Lower leg skin (tissue), 3 donors: ENCODE measurements around the gene GABRB3.

Experiments
- CTCF ChIP-seq, 3 donors: fragments of 450-650 bp; IDR thresholded peaks; one replicate each; pipeline ENCODE4 v1.5.1; 2016; ENCODE audit warnings: antibody characterized with exemption in 3 of 3, mild to moderate bottlenecking in 3 of 3, moderate library complexity in 2 of 3
- POLR2A ChIP-seq, 2 donors: fragments of 450-650 bp; IDR thresholded peaks; one replicate each; pipeline ENCODE4 v1.6.1; 2016 to 2017; ENCODE audit warnings: antibody characterized with exemption in 2 of 2, mild to moderate bottlenecking in 1 of 2, moderate library complexity in 1 of 2

DNA sequence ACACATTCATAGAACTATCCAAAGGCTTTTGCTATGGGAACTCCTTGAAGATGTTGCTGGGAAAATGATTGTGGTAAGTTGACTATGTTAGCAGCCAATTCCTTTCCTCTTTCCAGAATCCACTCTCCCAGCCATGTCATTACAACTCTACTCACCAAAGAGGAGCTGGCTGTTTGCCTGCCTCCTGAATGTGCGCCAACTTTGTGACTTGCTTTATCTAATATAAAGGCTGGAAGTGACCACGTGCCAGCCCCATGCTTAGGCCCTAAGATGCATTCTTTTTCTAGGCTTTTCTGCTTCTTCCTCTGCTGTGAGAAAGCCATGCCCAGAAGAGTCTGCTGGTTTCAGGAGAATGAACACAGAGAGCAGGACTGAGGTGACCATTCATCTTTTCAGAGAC, 182.2 kb downstream of the GABRB3 start:
- TF ChIP-seq CTCF (IDR thresholded peaks at IDR 0.05) (no peak), POLR2A (IDR thresholded peaks at IDR 0.05) (no peak)
